SK-N-SH (cell line): ENCODE results near the gene YKT6. TPM values are rescaled to one million over a fixed set of nuclear protein-coding genes. Genes with fewer than 3 reads are reported as not detected.

Source experiments
- CTCF ChIA-PET: fragments of 300-600, 350-600 bp; formaldehyde crosslinking; extraction: SDS; loops from one replicate; lab custom pipeline; 2021; lab: Yijun Ruan, JAX
- POLR2A ChIA-PET: fragments of 350-600 bp; sonication (Branson Sonifier 250); formaldehyde crosslinking; extraction: SDS; loops from one replicate; lab custom pipeline; 2020; ENCODE audit warnings: antibody characterized with exemption, inconsistent platforms; lab: Yijun Ruan, JAX
- DNase-seq: peaks from one replicate; pipeline ENCODE4 v3.0.0; 2012
- H2AFZ ChIP-seq: fragments of 200-600 bp; sonication (generic); 2 replicates; pipeline ENCODE4 v1.8.1; 2016; ENCODE audit warnings: antibody characterized with exemption, mild to moderate bottlenecking, low read depth
- H3F3A ChIP-seq: fragments of 200-600 bp; sonication (generic); replicated peaks from 2 replicates; pipeline ENCODE3; 2016; ENCODE audit warnings: antibody characterized with exemption, mild to moderate bottlenecking; ENCODE audit not compliant: insufficient read depth
- H3K27ac ChIP-seq, 2 experiments: fragments of 200-500 bp in 1 of 2; fragments of 200-600 bp in 1 of 2; sonication (Bioruptor generic) in 1 of 2; sonication (generic), shearing (Covaris generic) in 1 of 2; 2 replicates each; pipeline versions ENCODE4 v1.5.1 to v1.6.1; 2014 to 2016; ENCODE audit warnings: low read depth in 2 of 2, inconsistent platforms in 1 of 2, low read length in 1 of 2, mild to moderate bottlenecking in 1 of 2, mixed read lengths in 1 of 2
- H3K27me3 ChIP-seq: fragments of 200-600 bp; sonication (generic), shearing (Covaris generic); 2 replicates; pipeline ENCODE4 v1.6.1; 2016; ENCODE audit warnings: mixed run types; ENCODE audit not compliant: insufficient read depth
- H3K36me3 ChIP-seq, 2 experiments: fragments of 200-500 bp in 1 of 2; fragments of 200-600 bp in 1 of 2; sonication (Bioruptor generic) in 1 of 2; sonication (generic) in 1 of 2; replicated peaks in 1 of 2; 2 replicates each; pipeline versions ENCODE3 to v1.5.1; 2014 to 2016; ENCODE audit warnings: low read length in 1 of 2, mild to moderate bottlenecking in 1 of 2; ENCODE audit not compliant: insufficient read depth in 2 of 2, control insufficient read depth in 1 of 2
- H3K4me1 ChIP-seq, 2 experiments: fragments of 200-500 bp in 1 of 2; fragments of 200-600 bp in 1 of 2; sonication (Bioruptor generic) in 1 of 2; sonication (generic), shearing (Covaris generic) in 1 of 2; 2 replicates each; pipeline versions ENCODE4 v1.5.1 to v1.6.1; 2014 to 2016; ENCODE audit warnings: low read depth in 1 of 2, low read length in 1 of 2, mixed run types in 1 of 2; ENCODE audit not compliant: insufficient read depth in 2 of 2, control insufficient read depth in 1 of 2
- H3K4me2 ChIP-seq: fragments of 200-600 bp; sonication (generic), shearing (Covaris generic); 2 replicates; pipeline ENCODE4 v1.6.1; 2017; ENCODE audit warnings: mixed run types
- H3K4me3 ChIP-seq, 2 experiments: fragments of 200-500 bp in 1 of 2; fragments of 200-600 bp in 1 of 2; sonication (Bioruptor generic) in 1 of 2; sonication (generic), shearing (Covaris generic) in 1 of 2; 2 replicates each; pipeline versions ENCODE4 v1.5.1 to v1.8.1; 2014 to 2016; ENCODE audit warnings: low read depth in 2 of 2, inconsistent platforms in 1 of 2, low read length in 1 of 2, mild to moderate bottlenecking in 1 of 2, mixed read lengths in 1 of 2, moderate library complexity in 1 of 2
- H3K79me2 ChIP-seq: fragments of 200-600 bp; sonication (generic); 2 replicates; pipeline ENCODE4 v1.8.1; 2017; ENCODE audit warnings: mild to moderate bottlenecking; ENCODE audit not compliant: insufficient read depth
- H3K9ac ChIP-seq: fragments of 200-600 bp; sonication (generic); 2 replicates; pipeline ENCODE4 v1.6.1; 2017; ENCODE audit warnings: mixed run types
- H3K9me2 ChIP-seq: fragments of 200-600 bp; sonication (generic); 2 replicates; pipeline ENCODE4 v1.6.1; 2017; ENCODE audit warnings: mixed run types
- H3K9me3 ChIP-seq: fragments of 200-600 bp; sonication (generic); 2 replicates; pipeline ENCODE4 v1.6.1; 2017; ENCODE audit warnings: mixed run types, mild to moderate bottlenecking, moderate library complexity
- H4K20me1 ChIP-seq: fragments of 200-600 bp; sonication (generic); 2 replicates; pipeline ENCODE4 v1.6.1; 2017; ENCODE audit warnings: mild to moderate bottlenecking, mixed run types; ENCODE audit not compliant: insufficient read depth
- ELF1 ChIP-seq: IDR thresholded peaks from 2 replicates; pipeline ENCODE4 v1.4.0; 2012
- GABPA ChIP-seq: IDR thresholded peaks from 2 replicates; pipeline ENCODE4 v1.4.0; 2012; ENCODE audit warnings: low read depth, mild to moderate bottlenecking
- NRF1 ChIP-seq: IDR thresholded peaks from 2 replicates; pipeline ENCODE4 v1.6.1; 2012; ENCODE audit warnings: low read depth, mild to moderate bottlenecking, low read length
- POLR2AphosphoS5 ChIP-seq: IDR thresholded peaks from 2 replicates; pipeline ENCODE4 v1.6.1; 2012; ENCODE audit warnings: low read depth, low read length
- RCOR1 ChIP-seq: fragments of 150-350 bp; IDR thresholded peaks from 2 replicates; pipeline ENCODE4 v1.6.1; 2017; ENCODE audit warnings: antibody characterized with exemption, low read length
- RXRA ChIP-seq: IDR thresholded peaks from 2 replicates; pipeline ENCODE4 v1.4.0; 2012; ENCODE audit warnings: low read depth, mild to moderate bottlenecking, borderline replicate concordance
- SIN3A ChIP-seq: IDR thresholded peaks from 2 replicates; pipeline ENCODE4 v1.6.1; 2012; ENCODE audit warnings: low read depth, mild to moderate bottlenecking, low read length, moderate library complexity, borderline replicate concordance
- SMC3 ChIP-seq: IDR thresholded peaks from 2 replicates; pipeline ENCODE4 v1.6.1; 2012; ENCODE audit warnings: low read depth, low read length, improper control_type of control experiment
- TCF12 ChIP-seq: IDR thresholded peaks from 2 replicates; pipeline ENCODE4 v1.4.0; 2012
- WGBS: methylation state at CpG from one replicate; pipeline ENCODE4 v1.1.6; 2017; ENCODE audit warnings: low lambda C conversion rate; 5-methylcytosine and 5-hydroxymethylcytosine counted together
- polyA plus RNA-seq, 3 experiments: library from polyadenylated mRNA; depleted of rRNA; stranded (reverse); fragments of >200 nt; gene quantifications; 2 replicates each; pipeline ENCODE4 v1.2.3, GENCODE V29; 2012
- TF ChIP-seq, protein P1 (sequence below): IDR thresholded peaks from 2 replicates; pipeline ENCODE4 v1.4.0; 2012; ENCODE audit warnings: low read depth, borderline replicate concordance
- TF ChIP-seq, protein P2 (sequence below): fragments of 150-350 bp; IDR thresholded peaks from 2 replicates; pipeline ENCODE4 v1.6.1; 2017; ENCODE audit warnings: antibody characterized with exemption, low read length, low read depth, borderline replicate concordance
- TF ChIP-seq, protein P3 (sequence below): fragments of 150-350 bp; IDR thresholded peaks from 2 replicates; pipeline ENCODE4 v1.6.1; 2016; ENCODE audit warnings: mild to moderate bottlenecking, low read depth, low read length
- TF ChIP-seq, protein P4 (sequence below): IDR thresholded peaks from 2 replicates; pipeline ENCODE4 v1.4.0; 2012; ENCODE audit warnings: low read depth
- TF ChIP-seq, protein P5 (sequence below): fragments of 200-600 bp; sonication (generic); IDR thresholded peaks from 2 replicates; pipeline ENCODE4 v1.6.1; 2017; ENCODE audit warnings: antibody characterized with exemption, mild to moderate bottlenecking, moderate library complexity

YKT6 gene
- polyA plus RNA-seq, 1 of the 3 experiments (the other 2 are of a cell fraction) = 170 TPM

DNA sequence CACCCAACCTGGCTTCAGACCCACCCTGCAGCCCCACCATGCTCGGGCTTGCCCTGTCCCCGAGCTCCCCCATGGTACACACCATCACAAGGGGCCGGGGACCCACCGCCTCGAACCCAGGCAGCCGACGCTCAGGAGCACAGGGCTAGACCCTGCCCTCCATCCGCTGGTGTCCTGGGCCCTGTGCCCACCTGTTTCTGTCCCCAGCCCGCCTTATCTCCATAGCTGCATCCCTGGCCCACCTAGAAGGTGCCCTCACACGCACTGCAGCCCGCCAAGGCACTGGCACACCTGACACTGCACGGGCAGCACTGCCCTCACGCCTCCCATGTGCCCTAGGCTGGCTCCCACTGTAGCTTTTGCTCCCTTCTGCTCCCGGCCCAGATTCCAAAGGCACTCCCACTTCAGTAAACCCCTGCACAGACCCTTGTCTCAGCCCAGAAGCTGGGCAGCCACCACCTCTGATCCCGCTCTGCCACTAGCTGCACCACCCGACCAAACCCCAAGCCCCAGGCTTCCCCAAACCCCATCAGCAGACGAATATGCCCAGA, 17.1 kb downstream of the YKT6 start:
- H2AFZ ChIP-seq = no peak overlapping the region
- CTCF ChIA-PET = interaction anchor here (0.8 to 3.8 kb wide), 7 partner anchors 15 to 37 kb away, joined by 3 to 19 read pairs (median 4); no protein-coding TSS in a partner anchor
- peaks cover 0 to 35% of the 10 kb centered on the region in 2 experiments; a peak in 1 of 4 replicates for H3K4me1 ChIP-seq
- H3K27ac ChIP-seq = peak overlapping the region in 1 of 2 experiments; percentile 3; a peak in 2 of 4 replicates
- no peak overlapping the region for H3K9ac ChIP-seq
- peaks cover 0 to 15% of the 10 kb centered on the region in 2 experiments for H3K36me3 ChIP-seq
- no peaks in the 10 kb centered on the region for H3K79me2 ChIP-seq
- TF ChIP-seq ELF1 (no peak), RCOR1 (no peak), NRF1 (no peak), SIN3A (no peak), RXRA (no peak), POLR2AphosphoS5 (no peak)
- TF ChIP-seq, protein P1, sequence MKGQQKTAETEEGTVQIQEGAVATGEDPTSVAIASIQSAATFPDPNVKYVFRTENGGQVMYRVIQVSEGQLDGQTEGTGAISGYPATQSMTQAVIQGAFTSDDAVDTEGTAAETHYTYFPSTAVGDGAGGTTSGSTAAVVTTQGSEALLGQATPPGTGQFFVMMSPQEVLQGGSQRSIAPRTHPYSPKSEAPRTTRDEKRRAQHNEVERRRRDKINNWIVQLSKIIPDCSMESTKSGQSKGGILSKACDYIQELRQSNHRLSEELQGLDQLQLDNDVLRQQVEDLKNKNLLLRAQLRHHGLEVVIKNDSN = no peak
- TF ChIP-seq, protein P2, sequence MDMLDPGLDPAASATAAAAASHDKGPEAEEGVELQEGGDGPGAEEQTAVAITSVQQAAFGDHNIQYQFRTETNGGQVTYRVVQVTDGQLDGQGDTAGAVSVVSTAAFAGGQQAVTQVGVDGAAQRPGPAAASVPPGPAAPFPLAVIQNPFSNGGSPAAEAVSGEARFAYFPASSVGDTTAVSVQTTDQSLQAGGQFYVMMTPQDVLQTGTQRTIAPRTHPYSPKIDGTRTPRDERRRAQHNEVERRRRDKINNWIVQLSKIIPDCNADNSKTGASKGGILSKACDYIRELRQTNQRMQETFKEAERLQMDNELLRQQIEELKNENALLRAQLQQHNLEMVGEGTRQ = no peak
- TF ChIP-seq, protein P3, sequence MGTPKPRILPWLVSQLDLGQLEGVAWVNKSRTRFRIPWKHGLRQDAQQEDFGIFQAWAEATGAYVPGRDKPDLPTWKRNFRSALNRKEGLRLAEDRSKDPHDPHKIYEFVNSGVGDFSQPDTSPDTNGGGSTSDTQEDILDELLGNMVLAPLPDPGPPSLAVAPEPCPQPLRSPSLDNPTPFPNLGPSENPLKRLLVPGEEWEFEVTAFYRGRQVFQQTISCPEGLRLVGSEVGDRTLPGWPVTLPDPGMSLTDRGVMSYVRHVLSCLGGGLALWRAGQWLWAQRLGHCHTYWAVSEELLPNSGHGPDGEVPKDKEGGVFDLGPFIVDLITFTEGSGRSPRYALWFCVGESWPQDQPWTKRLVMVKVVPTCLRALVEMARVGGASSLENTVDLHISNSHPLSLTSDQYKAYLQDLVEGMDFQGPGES = no peak
- TF ChIP-seq, all 33 proteins: peak for 0
- Histone ChIP-seq H3K27me3 (no peaks in the 10 kb centered on the region), H3K9me3 (no peaks in the 10 kb centered on the region), H4K20me1 (0 out of 2 replicates have a peak, but pooled peaks cover 4% of the 10 kb centered on the region), H3F3A (peaks cover 3% of the 10 kb centered on the region), H3K9me2 (no peaks in the 10 kb centered on the region), H3K4me3 (no peak overlapping the region), H3K4me2 (no peak overlapping the region)
- POLR2A ChIA-PET = interaction anchor here (1.5 kb wide), 1 partner anchor 22 kb away, joined by 3 read pairs; no protein-coding TSS in a partner anchor
- DNase-seq = peak; percentile 43
- WGBS = 78% methylated on average over 13 of the region's 17 CpGs

DNA sequence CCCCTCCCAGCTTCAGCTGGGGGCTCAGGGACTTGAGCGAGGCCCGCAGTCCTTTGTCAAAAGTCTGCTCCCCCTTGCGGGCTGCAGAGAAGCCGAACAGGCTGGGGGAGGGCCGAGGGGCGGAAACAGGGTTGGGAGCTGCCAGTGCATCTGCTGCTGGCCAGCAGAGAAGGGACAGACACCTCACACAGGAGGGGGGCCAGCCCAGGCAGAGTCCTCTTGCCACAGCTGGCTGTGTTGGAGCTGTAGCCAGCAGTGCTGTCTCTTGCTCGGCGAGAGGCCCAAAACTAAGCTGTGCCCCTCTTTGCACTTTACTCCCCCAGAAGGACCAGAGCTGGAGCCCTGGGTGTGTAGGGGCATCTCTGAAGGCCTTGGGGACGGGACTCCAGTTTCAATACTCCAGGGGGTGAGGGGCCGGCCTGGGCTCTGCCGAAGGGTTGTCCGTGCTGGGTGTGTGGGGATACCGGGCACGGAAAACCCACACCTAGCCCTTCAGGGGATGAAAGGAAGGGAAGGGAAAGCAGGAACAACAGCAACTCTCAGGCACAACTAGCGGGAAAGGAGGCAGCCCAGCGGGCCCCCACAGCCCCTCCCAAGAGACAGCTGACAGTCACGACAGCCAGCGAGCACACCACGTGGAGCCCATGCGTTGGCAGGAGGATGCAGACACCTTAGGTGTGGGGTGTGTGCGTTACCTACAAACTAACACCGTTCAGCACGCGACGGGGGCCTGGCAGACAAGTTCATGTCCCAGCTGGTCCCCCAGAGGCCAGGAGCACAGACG, 17.8 kb downstream of the YKT6 start:
- TF ChIP-seq GABPA = no peak
- no peak for TF ChIP-seq TCF12
- peak; percentile 13; the same call in 1 of the 2 replicates for TF ChIP-seq SMC3
- TF ChIP-seq, protein P4, sequence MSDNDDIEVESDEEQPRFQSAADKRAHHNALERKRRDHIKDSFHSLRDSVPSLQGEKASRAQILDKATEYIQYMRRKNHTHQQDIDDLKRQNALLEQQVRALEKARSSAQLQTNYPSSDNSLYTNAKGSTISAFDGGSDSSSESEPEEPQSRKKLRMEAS = no peak
- TF ChIP-seq, protein P5, sequence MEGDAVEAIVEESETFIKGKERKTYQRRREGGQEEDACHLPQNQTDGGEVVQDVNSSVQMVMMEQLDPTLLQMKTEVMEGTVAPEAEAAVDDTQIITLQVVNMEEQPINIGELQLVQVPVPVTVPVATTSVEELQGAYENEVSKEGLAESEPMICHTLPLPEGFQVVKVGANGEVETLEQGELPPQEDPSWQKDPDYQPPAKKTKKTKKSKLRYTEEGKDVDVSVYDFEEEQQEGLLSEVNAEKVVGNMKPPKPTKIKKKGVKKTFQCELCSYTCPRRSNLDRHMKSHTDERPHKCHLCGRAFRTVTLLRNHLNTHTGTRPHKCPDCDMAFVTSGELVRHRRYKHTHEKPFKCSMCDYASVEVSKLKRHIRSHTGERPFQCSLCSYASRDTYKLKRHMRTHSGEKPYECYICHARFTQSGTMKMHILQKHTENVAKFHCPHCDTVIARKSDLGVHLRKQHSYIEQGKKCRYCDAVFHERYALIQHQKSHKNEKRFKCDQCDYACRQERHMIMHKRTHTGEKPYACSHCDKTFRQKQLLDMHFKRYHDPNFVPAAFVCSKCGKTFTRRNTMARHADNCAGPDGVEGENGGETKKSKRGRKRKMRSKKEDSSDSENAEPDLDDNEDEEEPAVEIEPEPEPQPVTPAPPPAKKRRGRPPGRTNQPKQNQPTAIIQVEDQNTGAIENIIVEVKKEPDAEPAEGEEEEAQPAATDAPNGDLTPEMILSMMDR = no peak
- TF ChIP-seq, all 33 proteins: peak for 1
- Histone ChIP-seq H3K4me3 (no peak overlapping the region), H2AFZ (no peak overlapping the region), H3F3A (peaks cover 3% of the 10 kb centered on the region), H3K79me2 (no peaks in the 10 kb centered on the region), H3K27me3 (no peaks in the 10 kb centered on the region), H3K27ac (peak overlapping the region in 1 of 2 experiments; percentile 77; a peak in 2 of 4 replicates), H3K4me1 (peaks cover 0 to 42% of the 10 kb centered on the region in 2 experiments; a peak in 1 of 4 replicates), H3K9ac (no peak overlapping the region), H3K9me2 (no peaks in the 10 kb centered on the region), H3K36me3 (peaks cover 0 to 8% of the 10 kb centered on the region in 2 experiments), H3K9me3 (no peaks in the 10 kb centered on the region), H3K4me2 (no peak overlapping the region), H4K20me1 (0 out of 2 replicates have a peak, but pooled peaks cover 4% of the 10 kb centered on the region)
- whole genome bisulfite sequencing = 84% methylated on average over 19 of the region's 26 CpGs
- DNase-seq = peak; percentile 81
- CTCF ChIA-PET = interaction anchor here (1.1 to 3.8 kb wide), 6 partner anchors 16 to 36 kb away, joined by 3 to 19 read pairs (median 4); no protein-coding TSS in a partner anchor
- POLR2A ChIA-PET = interaction anchor here (1.5 kb wide), 1 partner anchor 22 kb away, joined by 3 read pairs; no protein-coding TSS in a partner anchor
